GM21737 (cell line): ENCODE results near the gene PRICKLE3.
A peak's percentile ranks its signal among the peaks of the same experiment; 100 is the strongest.
"Not testable (repeated sequence)": the region's sequence is repeated elsewhere in the genome, so short reads cannot be mapped to it uniquely, and the experiment has no call there.

Experiments
- ATAC-seq: cut with Tn5 transposase; IDR thresholded peaks from one replicate; pipeline ENCODE4 v1.9.1; 2021; ENCODE audit warnings: mild to moderate bottlenecking, moderate library complexity; ENCODE audit not compliant: unreplicated experiment

The PRICKLE3 gene

DNA sequence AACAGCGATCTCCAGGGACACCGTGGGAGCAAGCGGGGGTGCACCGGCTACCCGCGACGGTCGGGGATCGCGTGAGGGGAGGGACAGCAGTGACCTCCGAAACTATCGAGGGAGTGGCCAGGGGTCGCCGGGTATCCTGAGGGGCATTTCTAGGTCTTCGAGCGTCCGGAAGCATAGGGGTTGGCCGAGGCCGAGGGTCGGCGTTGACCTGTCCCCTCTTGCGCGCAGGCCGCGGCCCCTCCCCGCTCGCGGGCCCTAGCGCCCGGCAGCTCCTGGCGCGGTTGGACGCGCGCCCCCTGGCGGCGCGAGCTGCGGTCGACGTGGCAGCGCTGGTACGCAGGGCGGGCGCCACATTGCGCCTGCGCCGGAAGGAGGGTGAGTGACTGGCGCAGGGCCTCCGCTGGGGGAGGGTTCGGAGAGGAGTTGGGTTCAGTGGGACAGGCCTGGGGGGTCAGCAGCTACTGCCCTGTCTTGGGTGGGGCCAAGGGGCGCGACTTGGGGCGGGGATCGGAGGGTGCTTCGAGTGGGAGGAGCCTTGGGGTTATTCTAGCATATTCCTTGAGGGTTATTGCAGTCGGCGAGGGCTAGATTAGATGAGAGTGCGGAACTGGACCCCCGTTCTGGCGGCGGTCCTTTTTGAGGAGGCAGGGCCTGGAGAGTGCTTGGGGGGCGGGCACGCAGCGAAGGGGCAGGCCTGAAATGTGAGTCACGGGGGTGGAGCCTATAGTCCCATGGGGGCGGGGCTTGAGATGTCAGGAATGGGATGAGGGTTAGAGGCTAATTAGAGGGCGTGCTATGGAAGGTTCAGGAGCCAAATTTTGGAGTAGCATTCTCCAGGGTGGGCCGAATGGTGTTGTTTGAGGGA, 22.4 kb downstream of the PRICKLE3 start:
- peak; percentile 56 for ATAC-seq

DNA sequence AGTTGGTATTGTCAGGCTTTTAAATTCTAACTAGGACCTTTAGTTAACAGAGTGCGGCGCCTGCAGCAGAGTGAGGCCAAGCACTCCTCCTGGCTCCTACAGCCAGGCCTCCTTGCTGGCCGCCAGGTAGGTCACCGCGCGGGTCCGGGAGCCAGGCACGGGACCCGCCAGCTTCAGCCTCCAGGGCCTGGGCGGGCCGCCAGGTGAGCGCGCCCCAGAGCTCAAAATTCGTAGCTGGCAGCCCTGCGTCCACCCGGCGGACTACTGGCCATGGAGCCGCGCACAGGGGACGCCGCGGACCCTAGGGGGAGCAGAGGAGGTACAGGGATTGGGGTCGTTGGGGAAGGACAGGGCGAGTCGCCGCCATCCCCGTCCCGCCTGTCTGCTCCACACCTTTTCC, 23.6 kb downstream of the PRICKLE3 start, which contains the start of gene MAGIX:
TSS of gene MAGIX (plus strand) at position 139 of the 400 bp plus-strand sequence. CDS start at position 271, 132 bp downstream.
- no peak for ATAC-seq

DNA sequence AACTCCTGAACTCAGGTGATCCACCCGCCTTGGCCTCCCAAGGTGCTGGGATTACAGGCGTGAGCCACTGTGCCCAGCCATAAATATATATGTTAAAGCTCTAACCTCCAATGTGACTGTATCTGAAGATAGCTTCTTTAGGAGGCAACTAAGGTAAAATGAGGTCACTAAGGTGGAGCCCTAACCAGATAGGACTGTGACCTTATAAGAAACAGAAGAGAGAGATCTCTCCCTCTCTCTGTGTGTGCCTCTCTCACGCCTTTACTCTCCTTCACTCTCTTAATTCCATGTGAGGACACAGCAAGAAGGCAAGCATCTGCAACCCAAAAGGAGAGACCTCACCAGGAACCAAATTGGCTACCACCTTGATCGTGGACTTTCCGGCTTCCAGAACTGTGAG, 24.5 kb downstream of the PRICKLE3 start:
- no peak for ATAC-seq

DNA sequence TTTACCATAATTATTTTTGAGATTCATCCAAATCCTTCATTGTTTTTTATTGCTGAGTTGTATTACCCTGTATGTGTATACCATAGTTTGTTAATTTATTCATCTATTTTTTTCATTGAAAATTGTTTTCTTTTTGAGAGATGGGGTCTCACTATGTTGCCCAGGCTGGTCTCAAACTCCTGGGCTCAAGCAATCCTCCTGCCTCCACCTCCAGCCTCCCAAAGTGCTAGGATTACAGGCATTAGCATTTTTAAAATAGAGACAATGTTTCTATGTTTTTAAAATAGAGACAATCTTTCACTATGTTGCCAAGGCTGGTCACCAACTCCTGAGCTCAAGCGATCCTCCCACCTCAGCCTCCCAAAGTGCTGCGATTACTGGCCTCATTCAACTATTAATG, 25.3 kb downstream of the PRICKLE3 start:
- no peak for ATAC-seq

DNA sequence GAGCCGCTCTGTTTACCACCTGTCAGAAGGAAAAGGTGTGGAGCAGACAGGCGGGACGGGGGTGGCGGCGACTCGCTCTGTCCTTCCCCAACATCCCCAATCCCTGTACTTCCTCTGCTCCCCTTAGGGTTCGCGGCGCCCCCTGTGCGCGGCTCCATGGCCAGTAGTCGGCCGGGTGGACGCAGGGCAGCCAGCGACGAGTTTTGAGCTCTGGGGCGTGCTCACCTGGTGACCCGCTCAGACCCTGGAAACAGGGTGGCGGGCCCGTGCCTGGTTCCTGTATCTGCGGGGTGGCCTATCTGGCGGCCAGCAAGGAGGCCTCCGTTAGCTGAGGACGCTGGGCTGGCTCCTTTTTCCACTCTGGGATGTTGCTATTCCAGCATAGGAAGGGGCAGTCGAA, 29.0 kb downstream of the PRICKLE3 start:
- ATAC-seq, result no peak

DNA sequence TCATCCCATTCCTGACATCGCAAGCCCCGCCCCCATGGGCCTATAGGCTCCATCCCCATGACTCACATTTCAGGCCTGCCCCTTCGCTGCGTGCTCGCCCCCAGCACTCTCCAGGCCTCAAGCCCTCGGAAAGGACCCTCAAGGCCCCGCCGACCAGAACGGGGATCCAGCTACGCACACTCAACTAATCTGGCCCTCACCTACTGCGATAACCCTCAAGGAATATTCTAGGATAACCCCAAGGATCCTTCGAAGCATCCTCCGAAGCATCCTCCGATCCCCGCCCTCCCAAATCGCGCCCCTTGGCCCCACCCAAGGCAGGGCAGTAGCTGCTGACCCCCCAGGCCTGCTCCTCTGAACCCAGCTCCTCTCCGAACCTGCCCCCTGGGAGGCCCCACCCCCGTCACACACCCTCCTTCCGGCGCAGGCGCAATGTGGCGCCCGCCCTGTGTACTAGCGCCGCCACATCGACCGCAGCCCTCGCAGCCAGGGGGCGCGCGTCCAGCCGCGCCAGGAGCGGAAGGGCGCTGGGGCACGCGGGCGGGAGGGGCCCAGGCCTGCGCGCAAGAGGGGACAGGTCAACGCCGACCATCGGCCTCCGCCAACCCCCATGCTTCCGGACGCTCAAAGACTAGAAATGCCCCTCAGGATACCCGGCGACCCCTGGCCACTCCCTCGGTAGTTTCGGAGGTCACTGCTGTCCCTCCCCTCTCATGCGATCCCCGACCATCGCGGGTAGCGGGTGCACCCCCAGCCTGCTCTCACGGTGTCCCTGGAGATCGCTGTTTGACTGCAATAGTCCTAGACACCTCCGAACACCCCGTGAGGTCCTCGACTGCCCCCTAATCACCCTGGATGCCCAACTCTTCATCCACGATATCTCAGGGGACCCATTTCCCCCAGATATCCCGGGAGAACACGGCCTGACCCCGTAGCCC, 30.0 kb downstream of the PRICKLE3 start:
- ATAC-seq, result peak; percentile 80

DNA sequence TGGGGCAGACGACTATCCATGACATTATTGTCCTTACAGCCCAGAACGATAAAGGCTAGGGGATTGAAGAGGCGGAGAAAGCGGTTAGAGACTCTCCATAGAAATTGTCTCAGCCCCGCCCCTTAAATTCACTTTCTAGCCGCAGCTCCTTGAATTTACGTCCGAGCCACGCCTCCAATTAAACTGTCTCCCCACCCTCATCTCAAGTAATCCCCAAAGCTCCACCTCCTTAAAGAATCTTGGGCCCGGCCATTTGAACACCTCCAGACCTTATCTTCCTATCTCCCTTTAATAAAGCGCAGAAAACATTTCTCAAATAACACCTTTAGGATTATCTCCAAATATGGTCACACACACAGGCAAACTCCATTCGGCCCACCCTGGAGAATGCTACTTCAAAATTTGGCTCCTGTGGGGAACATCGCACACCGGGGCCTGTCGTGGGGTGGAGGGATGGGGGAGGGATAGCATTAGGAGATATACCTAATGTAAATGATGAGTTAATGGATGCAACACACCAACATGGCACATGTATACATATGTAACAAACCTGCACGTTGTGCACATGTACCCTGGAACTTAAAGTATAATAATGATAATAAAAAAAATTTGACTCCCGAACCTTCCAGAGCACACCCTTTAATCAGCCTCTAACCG, 30.8 kb downstream of the PRICKLE3 start:
- ATAC-seq, result no peak

DNA sequence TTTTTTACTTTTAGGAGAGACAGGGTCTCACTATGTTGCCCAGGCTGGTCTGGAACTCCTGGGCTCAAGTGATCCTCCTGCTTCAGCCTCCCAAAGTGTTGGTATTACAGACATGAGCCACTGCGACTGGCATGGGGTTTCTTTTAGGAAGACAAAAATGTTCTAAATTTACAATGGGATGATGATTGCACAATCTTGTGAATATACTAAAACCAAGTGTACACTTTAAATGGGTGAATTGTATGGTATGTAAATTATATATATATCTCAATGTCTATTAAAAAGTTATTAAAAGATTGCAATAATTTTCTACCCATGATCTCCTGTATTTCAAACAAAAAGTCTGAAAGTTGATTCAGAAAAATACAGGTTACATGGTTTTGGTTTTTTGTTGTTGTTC, 32.7 kb downstream of the PRICKLE3 start:
- no peak for ATAC-seq

DNA sequence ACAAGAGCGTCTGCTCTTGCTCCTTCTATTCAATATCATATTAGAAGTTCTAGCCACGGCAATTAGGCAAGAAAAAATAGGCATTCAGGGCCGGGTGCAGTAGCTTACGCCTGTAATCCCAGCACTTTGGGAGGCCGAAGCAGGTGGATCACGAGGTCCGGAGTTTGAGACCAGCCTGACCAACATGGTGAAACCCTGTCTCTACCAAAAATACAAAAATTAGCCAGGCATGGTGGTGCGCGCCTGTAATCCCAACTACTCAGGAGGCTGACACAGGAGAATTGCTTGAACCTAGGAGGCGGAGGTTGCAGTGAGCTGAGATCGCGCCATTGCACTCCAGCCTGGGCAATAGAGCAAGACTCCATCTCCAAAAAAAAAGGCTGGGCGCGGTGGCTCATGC, 36.9 kb downstream of the PRICKLE3 start:
- not testable (repeated sequence) for ATAC-seq

DNA sequence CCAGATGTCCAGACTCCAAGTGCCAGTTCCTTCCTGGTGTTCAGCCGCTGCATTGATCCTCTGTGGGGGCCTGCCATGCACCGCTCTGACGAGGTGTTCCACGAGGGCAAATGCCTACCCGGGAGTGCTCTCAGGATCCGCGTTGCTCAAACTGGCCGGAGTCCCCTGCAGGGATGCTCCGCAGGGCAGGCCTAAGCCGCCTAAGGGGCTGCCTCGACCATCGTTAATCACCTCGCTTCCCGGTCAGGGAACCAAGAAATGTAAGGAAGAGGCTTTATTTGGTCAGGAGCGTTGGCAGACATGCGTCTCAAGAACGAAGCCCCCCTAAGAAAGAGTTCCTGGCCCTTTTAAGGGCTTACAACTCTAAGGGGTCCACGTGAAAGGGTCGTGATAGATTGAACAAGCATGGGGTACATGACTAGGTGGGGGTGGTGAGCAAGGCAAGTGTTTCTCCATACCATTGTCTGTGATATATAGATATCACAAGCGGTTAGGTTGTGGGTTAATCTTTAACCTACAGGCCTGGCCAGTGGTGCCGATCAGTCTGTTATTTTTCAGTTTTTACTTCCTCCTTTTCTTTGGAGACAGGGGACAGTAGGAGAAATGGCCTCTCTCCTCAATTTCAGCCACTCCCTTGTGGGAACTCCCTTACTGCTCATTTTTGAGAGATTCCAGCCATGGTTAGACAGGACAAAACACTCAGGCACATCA, 37.6 kb downstream of the PRICKLE3 start:
- ATAC-seq, result not testable (repeated sequence)

DNA sequence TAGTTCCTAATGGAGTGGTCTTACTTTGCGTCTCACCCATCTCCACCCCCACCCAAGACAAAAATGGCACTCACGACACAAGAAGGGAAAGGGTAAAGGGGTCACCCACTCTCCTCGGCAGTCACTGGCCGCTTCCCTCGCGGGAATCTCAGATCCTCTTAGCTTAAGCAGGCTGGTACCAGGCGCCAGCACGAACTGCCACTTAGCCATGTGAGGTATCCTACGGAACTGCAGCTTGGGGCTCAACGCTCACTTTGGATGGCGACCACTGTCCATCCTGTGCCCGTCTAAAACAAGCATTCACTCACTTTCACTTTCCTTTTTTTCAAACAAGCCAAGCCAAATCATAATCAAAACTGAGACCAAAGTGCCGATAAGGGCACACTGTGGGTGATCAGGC, 38.2 kb downstream of the PRICKLE3 start:
- ATAC-seq, result no peak

DNA sequence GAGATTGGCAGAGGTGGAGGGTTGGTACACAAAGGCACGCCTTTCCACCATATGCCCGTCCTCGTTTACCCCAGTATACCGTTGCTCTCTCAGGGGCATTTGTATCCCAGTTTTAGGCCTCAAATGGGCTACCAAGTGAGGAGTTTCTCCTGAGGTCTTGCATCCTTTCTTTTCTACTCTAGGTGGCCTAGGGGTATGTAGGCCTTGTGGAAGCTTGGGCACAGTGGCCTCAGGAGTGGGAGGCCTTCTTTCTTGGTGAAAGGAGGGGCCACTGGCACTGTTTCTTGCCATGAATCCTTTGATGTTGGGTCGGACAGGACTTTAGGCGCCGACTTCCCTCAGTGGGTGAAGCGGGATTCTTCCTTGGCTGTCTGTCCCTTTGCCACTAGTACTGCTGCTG, 38.9 kb downstream of the PRICKLE3 start:
- ATAC-seq, result no peak

DNA sequence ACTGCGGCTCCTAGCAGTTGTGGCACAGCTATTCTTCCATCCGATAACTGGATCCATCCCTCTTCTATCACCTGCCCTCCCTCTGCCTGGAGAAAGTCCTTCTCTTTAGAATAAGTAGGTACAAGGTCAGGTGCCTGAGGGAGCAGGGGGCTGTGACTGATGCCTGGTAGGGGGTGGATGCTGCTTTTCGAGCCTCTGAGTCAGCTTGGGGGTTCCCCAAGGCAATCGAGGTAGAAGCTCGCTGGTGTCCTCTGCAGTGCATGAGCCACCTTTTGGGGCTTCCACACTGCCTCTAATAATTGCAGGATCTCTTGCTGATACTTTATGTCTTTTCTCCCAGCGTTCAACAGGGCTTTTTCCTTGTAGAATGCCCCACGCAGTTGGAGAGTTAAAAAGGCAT, 43.0 kb downstream of the PRICKLE3 start:
- ATAC-seq, result not testable (repeated sequence)

DNA sequence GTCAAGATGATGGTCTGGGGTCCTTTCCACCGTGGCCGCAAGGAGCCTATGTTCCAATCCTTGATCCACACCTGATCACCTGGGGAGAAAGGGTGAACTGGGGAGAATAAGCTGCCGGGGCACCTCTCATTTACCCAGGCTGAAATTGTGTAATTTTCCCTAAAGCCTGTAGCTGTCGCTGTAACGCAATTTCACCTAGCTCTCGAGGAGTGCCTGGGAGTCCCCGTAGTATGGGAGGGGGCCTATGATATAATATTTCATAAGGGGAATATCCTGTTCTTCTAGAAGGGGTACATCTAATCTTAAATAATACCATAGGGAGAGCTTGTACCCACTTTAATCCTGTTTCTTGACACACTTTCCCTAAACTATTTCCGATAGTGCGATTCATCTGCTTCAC, 43.9 kb downstream of the PRICKLE3 start:
- not testable (repeated sequence) for ATAC-seq

DNA sequence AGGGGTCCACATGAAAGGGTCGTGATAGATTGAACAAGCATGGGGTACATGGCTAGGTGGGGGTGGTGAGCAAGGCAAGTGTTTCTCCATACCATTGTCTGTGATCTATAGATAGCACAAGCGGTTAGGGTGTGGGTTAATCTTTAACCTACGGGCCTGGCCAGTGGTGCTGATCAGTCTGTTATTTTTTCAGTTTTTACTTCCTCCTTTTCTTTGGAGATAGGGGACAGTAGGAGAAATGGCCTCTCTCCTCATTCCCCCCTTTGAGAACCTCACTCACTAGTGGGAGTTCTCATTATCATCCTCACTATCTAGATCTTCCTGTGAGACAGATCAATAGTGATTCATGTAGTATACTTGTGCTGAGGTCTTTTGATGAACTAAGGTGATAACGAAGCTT, 46.5 kb downstream of the PRICKLE3 start:
- ATAC-seq, result no peak

DNA sequence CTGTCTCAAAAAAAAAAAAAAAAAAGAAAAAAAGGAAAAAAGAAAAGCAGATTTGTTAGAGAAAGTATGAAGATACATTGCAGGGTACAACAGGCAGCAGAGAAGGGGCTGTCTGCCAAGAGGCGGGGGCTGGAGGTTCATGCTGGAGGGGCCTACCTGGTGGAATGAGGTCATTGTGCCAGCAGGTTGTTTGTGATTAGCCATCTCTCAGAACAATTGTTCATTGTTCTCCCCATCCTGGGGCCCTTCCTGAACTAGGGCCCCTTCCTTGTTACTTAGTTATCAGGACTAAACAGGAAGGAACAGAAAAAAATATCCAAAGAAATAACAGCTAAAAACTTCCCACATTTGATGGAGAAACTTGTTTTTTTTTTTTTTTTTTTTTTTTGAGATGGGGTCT, 48.7 kb downstream of the PRICKLE3 start:
- no peak for ATAC-seq

DNA sequence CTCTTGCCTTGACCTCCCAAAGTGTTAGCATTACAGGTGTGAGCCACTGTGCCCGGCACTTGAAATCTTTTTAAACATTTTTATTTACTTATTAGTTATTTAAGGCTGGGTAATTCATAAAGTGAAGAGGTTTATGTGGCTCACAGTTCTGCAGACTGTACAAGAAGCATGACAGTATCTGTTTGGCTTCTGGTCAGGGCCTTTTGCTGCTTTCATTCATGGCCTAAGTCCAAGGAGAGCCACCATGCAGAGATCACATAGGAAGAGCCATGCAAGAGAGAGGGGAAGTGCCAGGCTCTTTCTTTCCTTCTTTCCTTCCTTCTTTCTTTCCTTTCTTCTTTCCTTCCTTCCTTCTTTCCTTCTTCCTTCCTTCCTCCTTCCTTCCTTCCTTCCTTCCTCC, 52.4 kb downstream of the PRICKLE3 start:
- ATAC-seq, result no peak

DNA sequence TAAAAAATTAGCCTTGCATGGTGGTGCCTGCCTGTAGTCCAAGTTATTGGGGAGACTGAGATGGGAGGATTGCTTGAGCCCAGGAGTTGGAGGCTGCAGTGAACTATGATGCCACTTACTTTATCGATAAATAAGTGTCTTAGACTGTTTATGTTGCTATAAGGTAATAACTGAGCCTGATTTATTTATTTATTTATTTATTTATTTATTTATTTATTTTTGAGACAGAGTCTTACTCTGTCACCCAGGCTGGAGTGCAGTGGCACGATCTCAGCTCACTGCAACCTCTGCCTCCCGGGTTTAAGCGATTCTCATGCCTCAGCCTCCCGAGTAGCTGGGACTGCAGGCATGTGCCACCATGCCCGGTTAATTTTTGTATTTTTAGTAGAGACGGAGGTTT, 53.9 kb downstream of the PRICKLE3 start:
- ATAC-seq, result not testable (repeated sequence)

DNA sequence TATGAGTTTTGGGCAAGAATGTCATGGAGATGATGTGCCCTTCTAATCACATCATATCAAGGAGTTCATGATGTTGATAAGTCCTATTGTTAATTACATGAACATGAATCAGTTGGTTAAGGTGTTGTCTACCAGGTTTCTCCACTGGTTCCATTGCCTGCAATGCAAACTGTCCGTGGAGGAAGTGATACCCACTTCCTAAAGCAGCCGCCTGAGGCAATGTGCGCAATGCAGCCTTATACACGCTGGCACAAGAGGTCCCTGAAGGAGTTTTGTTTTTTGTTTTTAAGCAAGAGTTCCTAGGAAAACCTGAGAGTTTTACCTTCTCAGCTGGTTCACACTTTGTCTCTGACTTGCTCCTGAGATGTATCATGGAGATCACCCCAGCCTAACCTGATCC, 56.7 kb downstream of the PRICKLE3 start:
- ATAC-seq, result no peak

DNA sequence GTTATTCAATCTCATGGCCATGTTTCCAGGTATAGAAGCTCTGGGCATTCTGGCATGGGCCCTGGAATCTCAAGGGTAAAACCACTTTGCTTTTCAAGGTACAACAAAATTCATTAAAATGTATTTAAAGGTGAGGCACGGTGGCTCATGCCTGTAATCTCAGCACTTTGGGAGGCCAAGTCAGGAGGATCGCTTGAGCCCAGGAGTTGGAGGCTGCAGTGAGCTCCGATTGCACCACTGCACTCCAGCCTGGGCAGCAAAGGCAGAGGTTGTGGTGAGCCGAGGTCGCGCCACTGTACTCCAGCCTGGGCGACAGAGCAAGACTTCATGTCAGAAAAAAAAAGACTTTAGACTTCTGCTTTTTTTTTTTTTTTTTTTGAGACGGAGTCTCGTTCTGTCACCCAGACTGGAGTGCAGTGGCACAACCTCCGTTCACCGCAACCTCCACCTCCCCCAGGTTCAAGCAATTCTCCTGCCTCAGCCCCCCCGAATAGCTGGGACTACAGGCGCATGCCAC, 58.4 kb downstream of the PRICKLE3 start:
- not testable (repeated sequence) for ATAC-seq
